ENCODE results near the gene IGF2R. TPM values are rescaled to one million over a fixed set of nuclear protein-coding genes. Genes with fewer than 3 reads are reported as not detected.

The IGF2R gene
- total RNA-seq, 1 experiment from 2014 or later, result 31.5 TPM

- Histone ChIP-seq H3K9me3 (ENCODE audit: low read length) (no peaks in the 10 kb centered on the region), H3K4me2 (ENCODE audit: low read length) (no peak overlapping the region), H3K36me3 (ENCODE audit: low read depth, low read length) (peaks cover 11% of the 10 kb centered on the region), H3K9me2 (replicated peaks; ENCODE audit: low read length) (no peaks in the 10 kb centered on the region), H3K9ac (ENCODE audit: low read length) (no peak overlapping the region), H3F3A (ENCODE audit: low read length, unreplicated experiment) (no peaks in the 10 kb centered on the region), H3K27me3 (ENCODE audit: low read length) (no peaks in the 10 kb centered on the region), H2AFZ (ENCODE audit: low read length) (no peak overlapping the region), H3K4me3 (ENCODE audit: low read length) (no peak overlapping the region), H3K4me1 (ENCODE audit: insufficient read depth, low read length) (peaks cover 4% of the 10 kb centered on the region), H3K79me2 (ENCODE audit: low read length) (no peaks in the 10 kb centered on the region), H3K27ac (ENCODE audit: low read length) (no peak overlapping the region), H4K20me1 (ENCODE audit: low read length) (no peaks in the 10 kb centered on the region)
- ATAC-seq, result no peak
- ChIA-PET POLR2A (ENCODE audit: unreplicated experiment) (no interaction called here), CTCF (no interaction called here)
- no peak for DNase-seq
- intact Hi-C loops (cut with micrococcal nuclease), result no loop called here
- no peak for TF ChIP-seq EZH2 (IDR thresholded peaks at IDR 0.05; ENCODE audit: low read length, unreplicated experiment)
- no TSS peak for BruUV-seq (replicated peaks)
Measured at GRCh38 chr6:160084198-160084776, 115.4 kb downstream of the IGF2R start.

- H3K9ac ChIP-seq (ENCODE audit: low read length), result no peak overlapping the region
- H2AFZ ChIP-seq (ENCODE audit: low read length), result no peak overlapping the region
- peaks cover 13% of the 10 kb centered on the region; the same call in 1 of the 2 replicates for H3K36me3 ChIP-seq (ENCODE audit: low read depth, low read length)
- no peaks in the 10 kb centered on the region for H3F3A ChIP-seq (ENCODE audit: low read length, unreplicated experiment)
- no peaks in the 10 kb centered on the region for H3K9me2 ChIP-seq (replicated peaks; ENCODE audit: low read length)
- BruUV-seq (replicated peaks), result no TSS peak
- no peak overlapping the region for H3K4me3 ChIP-seq (ENCODE audit: low read length)
- H4K20me1 ChIP-seq (ENCODE audit: low read length), result no peaks in the 10 kb centered on the region
- no peak overlapping the region for H3K4me2 ChIP-seq (ENCODE audit: low read length)
- peaks cover 4% of the 10 kb centered on the region for H3K4me1 ChIP-seq (ENCODE audit: insufficient read depth, low read length)
- intact Hi-C loops (cut with micrococcal nuclease), result loop anchor here (5.0 kb wide), 1 partner anchor 212 kb away; no protein-coding TSS in a partner anchor
- no peaks in the 10 kb centered on the region for H3K79me2 ChIP-seq (ENCODE audit: low read length)
- ATAC-seq, result no peak
- H3K9me3 ChIP-seq (ENCODE audit: low read length), result no peaks in the 10 kb centered on the region
- H3K27me3 ChIP-seq (ENCODE audit: low read length), result no peaks in the 10 kb centered on the region
- ChIA-PET CTCF (no interaction called here), POLR2A (ENCODE audit: unreplicated experiment) (no interaction called here)
- no peak overlapping the region for H3K27ac ChIP-seq (ENCODE audit: low read length)
- TF ChIP-seq CTCF (conservative IDR thresholded peaks at IDR 0.05; ENCODE audit: low read depth, low read length) (no peak), EZH2 (IDR thresholded peaks at IDR 0.05; ENCODE audit: low read length, unreplicated experiment) (no peak), EZH2phosphoT487 (IDR thresholded peaks at IDR 0.05; ENCODE audit: borderline replicate concordance, low read length) (no peak)
- no peak for DNase-seq
Measured at GRCh38 chr6:160085226-160085625, 116.3 kb downstream of the IGF2R start.

GRCh38 chr6:160085713-160086505 is 117.0 kb downstream of the IGF2R start:
- Histone ChIP-seq H2AFZ (ENCODE audit: low read length) (no peak overlapping the region), H3K9me2 (replicated peaks; ENCODE audit: low read length) (no peaks in the 10 kb centered on the region), H3K79me2 (ENCODE audit: low read length) (no peaks in the 10 kb centered on the region), H3F3A (ENCODE audit: low read length, unreplicated experiment) (no peaks in the 10 kb centered on the region), H3K36me3 (ENCODE audit: low read depth, low read length) (peaks cover 15% of the 10 kb centered on the region; the same call in 1 of the 2 replicates), H4K20me1 (ENCODE audit: low read length) (no peaks in the 10 kb centered on the region), H3K4me3 (ENCODE audit: low read length) (no peak overlapping the region), H3K9me3 (ENCODE audit: low read length) (no peaks in the 10 kb centered on the region), H3K27ac (ENCODE audit: low read length) (no peak overlapping the region), H3K4me2 (ENCODE audit: low read length) (no peak overlapping the region), H3K4me1 (ENCODE audit: insufficient read depth, low read length) (peaks cover 4% of the 10 kb centered on the region), H3K27me3 (ENCODE audit: low read length) (no peaks in the 10 kb centered on the region), H3K9ac (ENCODE audit: low read length) (no peak overlapping the region)
- ATAC-seq, result no peak
- CTCF ChIA-PET, result no interaction called here
- intact Hi-C loops (cut with micrococcal nuclease), result loop anchor here (5.0 kb wide), 1 partner anchor 211 kb away; no protein-coding TSS in a partner anchor
- no peak for DNase-seq
- TF ChIP-seq EZH2phosphoT487 (IDR thresholded peaks at IDR 0.05; ENCODE audit: borderline replicate concordance, low read length) (no peak), CTCF (conservative IDR thresholded peaks at IDR 0.05; ENCODE audit: low read depth, low read length) (no peak), EZH2 (IDR thresholded peaks at IDR 0.05; ENCODE audit: low read length, unreplicated experiment) (no peak)
- POLR2A ChIA-PET (ENCODE audit: unreplicated experiment), result no interaction called here
- no TSS peak for BruUV-seq (replicated peaks)
